Measurements from ENCODE around the gene POLDIP2.

Gene POLDIP2

GRCh38 chr17:28385037-28385400, 27.7 kb upstream of the POLDIP2 start:
- Histone ChIP-seq H3K27ac (ENCODE audit: low read depth, low read length) (no peak overlapping the region), H3K4me3 (ENCODE audit: low read length) (peak overlapping the region; percentile 67), H3K4me1 (ENCODE audit: control insufficient read depth, insufficient read depth, low read length) (no peaks in the 10 kb centered on the region), H3K9ac (ENCODE audit: low read length) (no peak overlapping the region), H3K36me3 (ENCODE audit: control insufficient read depth, insufficient read depth, low read length) (peaks cover 14% of the 10 kb centered on the region), H3K27me3 (ENCODE audit: control insufficient read depth, insufficient read depth, low read length) (no peaks in the 10 kb centered on the region)

- Histone ChIP-seq H3K27me3 (ENCODE audit: control insufficient read depth, insufficient read depth, low read length) (no peaks in the 10 kb centered on the region), H3K4me3 (ENCODE audit: low read length) (peak overlapping the region; percentile 67), H3K4me1 (ENCODE audit: control insufficient read depth, insufficient read depth, low read length) (no peaks in the 10 kb centered on the region), H3K27ac (ENCODE audit: low read depth, low read length) (no peak overlapping the region), H3K9ac (ENCODE audit: low read length) (peak overlapping the region; percentile 5), H3K36me3 (ENCODE audit: control insufficient read depth, insufficient read depth, low read length) (peaks cover 10% of the 10 kb centered on the region)
Measured at GRCh38 chr17:28384281-28385036, 27.1 kb upstream of the POLDIP2 start.

- Histone ChIP-seq H3K9ac (ENCODE audit: low read length) (no peak overlapping the region), H3K27me3 (ENCODE audit: control insufficient read depth, insufficient read depth, low read length) (no peaks in the 10 kb centered on the region), H3K27ac (ENCODE audit: low read depth, low read length) (no peak overlapping the region), H3K4me3 (ENCODE audit: low read length) (no peak overlapping the region), H3K4me1 (ENCODE audit: control insufficient read depth, insufficient read depth, low read length) (no peaks in the 10 kb centered on the region), H3K36me3 (ENCODE audit: control insufficient read depth, insufficient read depth, low read length) (peaks cover 2% of the 10 kb centered on the region)
Measured at GRCh38 chr17:28381141-28381825, 24.0 kb upstream of the POLDIP2 start.

- Histone ChIP-seq H3K4me3 (ENCODE audit: low read length) (no peak overlapping the region), H3K27ac (ENCODE audit: low read depth, low read length) (no peak overlapping the region), H3K27me3 (ENCODE audit: control insufficient read depth, insufficient read depth, low read length) (no peaks in the 10 kb centered on the region), H3K4me1 (ENCODE audit: control insufficient read depth, insufficient read depth, low read length) (no peaks in the 10 kb centered on the region), H3K36me3 (ENCODE audit: control insufficient read depth, insufficient read depth, low read length) (peaks cover 2% of the 10 kb centered on the region), H3K9ac (ENCODE audit: low read length) (no peak overlapping the region)
Measured at GRCh38 chr17:28379814-28380801, 22.8 kb upstream of the POLDIP2 start.

GRCh38 chr17:28372945-28373274, 15.6 kb upstream of the POLDIP2 start:
- Histone ChIP-seq H3K36me3 (ENCODE audit: control insufficient read depth, insufficient read depth, low read length) (no peaks in the 10 kb centered on the region), H3K4me1 (ENCODE audit: control insufficient read depth, insufficient read depth, low read length) (peaks cover 6% of the 10 kb centered on the region), H3K9ac (ENCODE audit: low read length) (no peak overlapping the region), H3K4me3 (ENCODE audit: low read length) (peak overlapping the region; percentile 81), H3K27me3 (ENCODE audit: control insufficient read depth, insufficient read depth, low read length) (no peaks in the 10 kb centered on the region), H3K27ac (ENCODE audit: low read depth, low read length) (no peak overlapping the region)

GRCh38 chr17:28372203-28372944, 15.0 kb upstream of the POLDIP2 start:
- Histone ChIP-seq H3K27me3 (ENCODE audit: control insufficient read depth, insufficient read depth, low read length) (no peaks in the 10 kb centered on the region), H3K4me1 (ENCODE audit: control insufficient read depth, insufficient read depth, low read length) (peaks cover 6% of the 10 kb centered on the region), H3K36me3 (ENCODE audit: control insufficient read depth, insufficient read depth, low read length) (no peaks in the 10 kb centered on the region), H3K4me3 (ENCODE audit: low read length) (peak overlapping the region; percentile 81), H3K9ac (ENCODE audit: low read length) (no peak overlapping the region), H3K27ac (ENCODE audit: low read depth, low read length) (peak overlapping the region; percentile 38)

- Histone ChIP-seq H3K27ac (ENCODE audit: low read depth, low read length) (peak within 1 kb of the TSS; percentile 38), H3K9ac (ENCODE audit: low read length) (no peak within 1 kb of the TSS), H3K36me3 (ENCODE audit: control insufficient read depth, insufficient read depth, low read length) (no peaks in the 10 kb centered on the region), H3K27me3 (ENCODE audit: control insufficient read depth, insufficient read depth, low read length) (no peaks in the 10 kb centered on the region), H3K4me1 (ENCODE audit: control insufficient read depth, insufficient read depth, low read length) (peaks cover 6% of the 10 kb centered on the region), H3K4me3 (ENCODE audit: low read length) (peak within 1 kb of the TSS; percentile 81)
Measured at GRCh38 chr17:28371245-28372202, 14.2 kb upstream of the POLDIP2 start, which contains the start of gene SARM1. Gene SARM1 (plus strand): TSS chr17:28371694. CDS start chr17:28372033, 339 bp downstream.

- Histone ChIP-seq H3K4me3 (ENCODE audit: low read length) (no peak overlapping the region), H3K9ac (ENCODE audit: low read length) (no peak overlapping the region), H3K27me3 (ENCODE audit: control insufficient read depth, insufficient read depth, low read length) (no peaks in the 10 kb centered on the region), H3K4me1 (ENCODE audit: control insufficient read depth, insufficient read depth, low read length) (peaks cover 6% of the 10 kb centered on the region), H3K27ac (ENCODE audit: low read depth, low read length) (peak overlapping the region; percentile 38), H3K36me3 (ENCODE audit: control insufficient read depth, insufficient read depth, low read length) (no peaks in the 10 kb centered on the region)
Measured at GRCh38 chr17:28370744-28371103, 13.4 kb upstream of the POLDIP2 start.

GRCh38 chr17:28370035-28370743, 12.9 kb upstream of the POLDIP2 start, which contains the start of gene VTN:
Gene VTN (minus strand): TSS chr17:28370307. CDS start chr17:28370203, 104 bp downstream.
- Histone ChIP-seq H3K9ac (ENCODE audit: low read length) (no peak within 1 kb of the TSS), H3K27ac (ENCODE audit: low read depth, low read length) (peak within 1 kb of the TSS; percentile 38), H3K27me3 (ENCODE audit: control insufficient read depth, insufficient read depth, low read length) (no peaks in the 10 kb centered on the region), H3K36me3 (ENCODE audit: control insufficient read depth, insufficient read depth, low read length) (no peaks in the 10 kb centered on the region), H3K4me1 (ENCODE audit: control insufficient read depth, insufficient read depth, low read length) (peaks cover 6% of the 10 kb centered on the region), H3K4me3 (ENCODE audit: low read length) (peak within 1 kb of the TSS; percentile 27)

GRCh38 chr17:28369684-28370034, 12.3 kb upstream of the POLDIP2 start:
- no peak overlapping the region for H3K4me3 ChIP-seq (ENCODE audit: low read length)
- H3K27ac ChIP-seq (ENCODE audit: low read depth, low read length), result no peak overlapping the region
- no peak overlapping the region for H3K9ac ChIP-seq (ENCODE audit: low read length)
- no peaks in the 10 kb centered on the region for H3K27me3 ChIP-seq (ENCODE audit: control insufficient read depth, insufficient read depth, low read length)
- peaks cover 2% of the 10 kb centered on the region for H3K36me3 ChIP-seq (ENCODE audit: control insufficient read depth, insufficient read depth, low read length)
- peaks cover 6% of the 10 kb centered on the region for H3K4me1 ChIP-seq (ENCODE audit: control insufficient read depth, insufficient read depth, low read length)

Measured in rectal smooth muscle tissue (tissue), 1 donor.